Stomach (tissue), 9 donors: Measurements from ENCODE around the gene SOSTDC1. TPM values are rescaled to one million over a fixed set of nuclear protein-coding genes. Genes with fewer than 3 reads are reported as not detected.

Source experiments
- DNase-seq, 2 donors: peaks; one replicate each; pipeline versions ENCODE4 v3.0.0 to v3.0.0-alpha.2; 2013 to 2019
- H3K27ac ChIP-seq, 5 donors: fragments of 200-600 bp in 4 of 5; sonication (generic) in 4 of 5; one replicate each; pipeline ENCODE4 v1.5.1; 2013 to 2019; ENCODE audit warnings: mild to moderate bottlenecking in 1 of 5, moderate library complexity in 1 of 5
- H3K27me3 ChIP-seq, 3 donors: fragments of 200-600 bp; sonication (generic); one replicate each; pipeline ENCODE4 v1.5.1; 2017 to 2019; ENCODE audit warnings: mixed run types in 1 of 3
- H3K36me3 ChIP-seq, 4 donors: fragments of 200-600 bp; sonication (generic); 1 replicate in 3 of 4; 2 replicates in 1 of 4; pipeline ENCODE4 v1.5.1; 2016 to 2019
- H3K4me1 ChIP-seq, 4 donors: fragments of 200-600 bp; sonication (generic); one replicate each; pipeline ENCODE4 v1.5.1; 2016 to 2019
- H3K4me3 ChIP-seq, 4 donors: fragments of 200-600 bp; sonication (generic) in 3 of 4; one replicate each; pipeline ENCODE4 v1.5.1; 2016 to 2019; ENCODE audit warnings: mild to moderate bottlenecking in 1 of 4
- H3K9me3 ChIP-seq, 4 donors: fragments of 200-600 bp; sonication (generic); one replicate each; pipeline ENCODE4 v1.5.1; 2016 to 2019
- CTCF ChIP-seq, 7 experiments: fragments of 450-650 bp in 4 of 7; fragments of 200-600 bp in 3 of 7; sonication (generic) in 3 of 7; IDR thresholded peaks; one replicate each; pipeline ENCODE4 v1.5.1; 2016 to 2019; ENCODE audit warnings: antibody characterized with exemption in 7 of 7, control low read depth in 2 of 7, mild to moderate bottlenecking in 1 of 7
- EP300 ChIP-seq: sonication (generic); formaldehyde crosslinking; IDR thresholded peaks from one replicate; pipeline ENCODE4 v1.6.1; 2017; ENCODE audit warnings: antibody characterized with exemption
- POLR2A ChIP-seq, 4 donors: fragments of 450-650 bp; IDR thresholded peaks; one replicate each; pipeline ENCODE4 v1.6.1; 2016; ENCODE audit warnings: antibody characterized with exemption in 4 of 4, control low read depth in 2 of 4, mild to moderate bottlenecking in 1 of 4, moderate library complexity in 1 of 4
- POLR2AphosphoS5 ChIP-seq, 3 donors: sonication (generic); formaldehyde crosslinking; IDR thresholded peaks; one replicate each; pipeline ENCODE4 v1.6.1; 2016; ENCODE audit warnings: antibody characterized with exemption in 3 of 3
- WGBS, 5 donors: extraction: QIAGEN DNeasy Blood & Tissue Kit in 3 of 5; methylation state at CpG; one replicate each; pipeline versions ENCODE4 v1.1.5 to v1.1.7; 2013 to 2018; 5-methylcytosine and 5-hydroxymethylcytosine counted together
- intact Hi-C: fragments of 100-400 bp; cut with DNase I; formaldehyde crosslinking; loops from one replicate; pipeline ENCODE4 v1.15.1; 2023; ENCODE audit warnings: low total_unique reads
- polyA plus RNA-seq, 3 donors: library from polyadenylated mRNA; stranded (reverse); fragments of 200-250 nt; gene quantifications; one replicate each; pipeline ENCODE4 v1.2.3, GENCODE V29; 2013
- total RNA-seq, 5 donors: library from RNA; depleted of rRNA; stranded (reverse); fragments of >200 nt; gene quantifications; one replicate each; pipeline versions ENCODE4 v1.1.0 to v1.2.3, GENCODE V29; 2014 to 2016
- donor health status: healthy with polysubstance abuse.
- donor health status: Bipolar disorder and iron deficiency.
- donor health status: healthy.

The SOSTDC1 gene
- total and polyA plus RNA-seq, 8 donors = 0.89 to 21.2 (median 9.0) TPM; not detected in 1

DNA sequence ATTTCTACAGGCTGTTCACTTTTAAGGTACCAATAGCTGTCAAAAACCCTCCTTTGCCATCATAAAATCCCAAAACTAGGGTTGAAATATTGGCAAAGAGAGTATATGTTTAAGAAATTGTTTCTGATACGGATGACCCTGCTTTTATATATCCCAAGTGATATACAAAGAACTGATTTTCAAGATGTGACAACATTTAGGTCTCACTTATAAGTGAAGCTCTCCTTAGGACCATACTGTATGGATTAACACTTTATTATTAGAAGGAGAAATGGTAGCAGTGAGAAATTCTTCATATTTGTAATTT, 33.2 kb downstream of the SOSTDC1 start:
- Histone ChIP-seq H3K4me3 (no peak overlapping the region), H3K4me1 (peaks cover 0 to 13% (median 0%) of the 10 kb centered on the region in 4 donors), H3K27ac (no peak overlapping the region), H3K36me3 (no peaks in the 10 kb centered on the region), H3K27me3 (no peaks in the 10 kb centered on the region), H3K9me3 (no peaks in the 10 kb centered on the region)
- TF ChIP-seq CTCF (IDR thresholded peaks at IDR 0.05) = no peak
- TF ChIP-seq EP300 = no peak
- intact Hi-C loops = no loop called here
- WGBS, 5 donors = 88 to 97% (median 95%) methylated on average over 1 of the region's 1 CpG
- DNase-seq = no peak

DNA sequence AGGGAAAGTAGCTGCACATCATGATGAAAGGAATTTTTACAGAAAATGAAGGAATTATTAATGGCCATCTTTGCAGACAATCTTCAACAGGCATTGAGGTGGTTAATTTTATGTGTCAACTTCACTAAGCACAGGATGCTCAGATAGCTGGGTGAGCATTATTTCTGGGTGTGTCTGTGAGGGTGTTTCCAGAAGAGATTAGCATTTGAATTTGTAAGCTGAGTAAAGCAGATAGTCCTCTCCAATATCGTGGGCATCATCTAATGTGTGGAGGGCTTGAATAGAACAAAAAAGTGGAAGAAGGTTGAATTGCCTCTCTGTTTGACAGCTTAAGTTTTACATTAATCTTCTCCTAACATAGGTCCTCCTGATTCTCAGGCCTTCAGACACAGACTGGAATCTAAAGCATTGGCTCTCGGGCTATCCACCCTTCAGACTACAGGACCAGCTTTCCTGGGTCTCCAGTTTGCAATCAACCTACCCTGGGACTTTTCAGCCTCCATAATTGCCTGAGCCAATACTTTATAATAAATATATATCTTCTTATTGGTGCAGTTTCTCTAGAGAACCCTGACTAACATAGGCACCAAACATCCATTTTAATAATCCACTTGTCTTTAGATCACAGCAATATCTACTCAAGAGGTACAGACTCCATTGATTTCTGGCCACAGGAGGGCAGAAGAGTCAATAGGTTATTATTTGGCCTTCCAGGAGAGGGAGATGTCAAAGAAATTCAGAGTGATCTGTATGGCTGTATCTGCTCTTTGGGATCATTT, 33.7 kb downstream of the SOSTDC1 start:
- Histone ChIP-seq H3K36me3 (no peaks in the 10 kb centered on the region), H3K4me3 (no peak overlapping the region), H3K27ac (no peak overlapping the region), H3K4me1 (peaks cover 0 to 13% (median 0%) of the 10 kb centered on the region in 4 donors), H3K9me3 (no peaks in the 10 kb centered on the region), H3K27me3 (no peaks in the 10 kb centered on the region)
- TF ChIP-seq CTCF (IDR thresholded peaks at IDR 0.05) = peak in 4 of 7 experiments; percentile 15 to 49 (median 33)
- no peak for TF ChIP-seq EP300
- intact Hi-C loops = no loop called here
- peak; percentile 27 to 68 for DNase-seq
- 79 to 88% (median 81%) methylated on average over 2 of the region's 2 CpGs for WGBS, 5 donors

- TF ChIP-seq CTCF (IDR thresholded peaks at IDR 0.05) (no peak), EP300 (no peak), POLR2AphosphoS5 (IDR thresholded peaks at IDR 0.05) (no peak), POLR2A (IDR thresholded peaks at IDR 0.05) (no peak)
- H3K27me3 ChIP-seq = no peaks in the 10 kb centered on the region
- H3K9me3 ChIP-seq = no peaks in the 10 kb centered on the region
- no peak for DNase-seq
- H3K27ac ChIP-seq = no peak overlapping the region
- H3K4me1 ChIP-seq = peaks cover 0 to 13% (median 0%) of the 10 kb centered on the region in 4 donors
- 55 to 84% (median 77%) methylated on average over 3 of the region's 3 CpGs for WGBS, 5 donors
- no peaks in the 10 kb centered on the region for H3K36me3 ChIP-seq
- intact Hi-C loops = no loop called here
- no peak overlapping the region for H3K4me3 ChIP-seq
Measured at GRCh38 chr7:16430133-16430532, 35.4 kb downstream of the SOSTDC1 start.

GRCh38 chr7:16428672-16429071, 36.9 kb downstream of the SOSTDC1 start:
- DNase-seq = peak; percentile 39 to 42
- H3K36me3 ChIP-seq = no peaks in the 10 kb centered on the region
- peaks cover 0 to 13% (median 0%) of the 10 kb centered on the region in 4 donors for H3K4me1 ChIP-seq
- intact Hi-C loops = no loop called here
- no peak for TF ChIP-seq CTCF (IDR thresholded peaks at IDR 0.05)
- no peak for TF ChIP-seq POLR2A (IDR thresholded peaks at IDR 0.05)
- peak in 2 of 3 donors; percentile 50 to 80 for TF ChIP-seq POLR2AphosphoS5 (IDR thresholded peaks at IDR 0.05)
- H3K27me3 ChIP-seq = no peaks in the 10 kb centered on the region
- H3K27ac ChIP-seq = peak overlapping the region in 1 of 5 donors; percentile 40
- H3K9me3 ChIP-seq = no peaks in the 10 kb centered on the region
- 17 to 43% (median 26%) methylated on average over 2 of the region's 2 CpGs for WGBS, 5 donors
- no peak overlapping the region for H3K4me3 ChIP-seq
